KMS-11 (cell line): ENCODE measurements around the gene BCL2L12.

ENCODE experiments used
- H2AFZ ChIP-seq: fragments of 200-600 bp; sonication (generic); 2 replicates; pipeline ENCODE4 v1.6.1; 2016; ENCODE audit warnings: antibody characterized with exemption, mixed run types, low read depth
- H3K27ac ChIP-seq: fragments of 200-600 bp; sonication (generic); 2 replicates; pipeline ENCODE4 v1.6.1; 2016; ENCODE audit warnings: mild to moderate bottlenecking, mixed run types
- H3K27me3 ChIP-seq: fragments of 200-600 bp; sonication (generic); 2 replicates; pipeline ENCODE4 v1.6.1; 2017; ENCODE audit warnings: mild to moderate bottlenecking, low read depth, mixed run types, moderate library complexity; ENCODE audit not compliant: insufficient read depth
- H3K36me3 ChIP-seq: fragments of 200-600 bp; sonication (generic); 2 replicates; pipeline ENCODE4 v1.6.1; 2017; ENCODE audit warnings: mild to moderate bottlenecking, mixed run types; ENCODE audit not compliant: insufficient read depth
- H3K4me1 ChIP-seq: fragments of 200-600 bp; sonication (generic); 2 replicates; pipeline ENCODE4 v1.6.1; 2016; ENCODE audit warnings: mild to moderate bottlenecking, low read depth, mixed run types; ENCODE audit not compliant: poor library complexity, severe bottlenecking
- H3K4me2 ChIP-seq: fragments of 200-600 bp; sonication (generic); 2 replicates; pipeline ENCODE4 v1.7.0; 2016; ENCODE audit warnings: mild to moderate bottlenecking, mixed run types
- H3K4me3 ChIP-seq: fragments of 200-600 bp; sonication (generic); IDR thresholded peaks from 2 replicates; pipeline ENCODE4 v1.6.1; 2017; ENCODE audit warnings: low read depth, low read length, mixed read lengths; ENCODE audit not compliant: insufficient read depth
- H3K79me2 ChIP-seq: fragments of 200-600 bp; sonication (generic); 2 replicates; pipeline ENCODE4 v1.6.1; 2016; ENCODE audit warnings: low read depth, mixed run types; ENCODE audit not compliant: insufficient read depth
- H3K9ac ChIP-seq: fragments of 200-600 bp; sonication (generic); 2 replicates; pipeline ENCODE4 v1.6.1; 2016; ENCODE audit warnings: mild to moderate bottlenecking, mixed run types
- H4K20me1 ChIP-seq: fragments of 200-600 bp; sonication (generic); 2 replicates; pipeline ENCODE4 v1.6.1; 2016; ENCODE audit warnings: mild to moderate bottlenecking, mixed run types; ENCODE audit not compliant: insufficient read depth
- TF ChIP-seq, protein P1 (sequence below): fragments of 200-600 bp; sonication (generic); conservative IDR thresholded peaks from 2 replicates; pipeline ENCODE4 v1.6.1; 2017; ENCODE audit warnings: low read depth, mild to moderate bottlenecking, antibody characterized with exemption, low read length, moderate library complexity, mixed read lengths

BCL2L12 gene

DNA sequence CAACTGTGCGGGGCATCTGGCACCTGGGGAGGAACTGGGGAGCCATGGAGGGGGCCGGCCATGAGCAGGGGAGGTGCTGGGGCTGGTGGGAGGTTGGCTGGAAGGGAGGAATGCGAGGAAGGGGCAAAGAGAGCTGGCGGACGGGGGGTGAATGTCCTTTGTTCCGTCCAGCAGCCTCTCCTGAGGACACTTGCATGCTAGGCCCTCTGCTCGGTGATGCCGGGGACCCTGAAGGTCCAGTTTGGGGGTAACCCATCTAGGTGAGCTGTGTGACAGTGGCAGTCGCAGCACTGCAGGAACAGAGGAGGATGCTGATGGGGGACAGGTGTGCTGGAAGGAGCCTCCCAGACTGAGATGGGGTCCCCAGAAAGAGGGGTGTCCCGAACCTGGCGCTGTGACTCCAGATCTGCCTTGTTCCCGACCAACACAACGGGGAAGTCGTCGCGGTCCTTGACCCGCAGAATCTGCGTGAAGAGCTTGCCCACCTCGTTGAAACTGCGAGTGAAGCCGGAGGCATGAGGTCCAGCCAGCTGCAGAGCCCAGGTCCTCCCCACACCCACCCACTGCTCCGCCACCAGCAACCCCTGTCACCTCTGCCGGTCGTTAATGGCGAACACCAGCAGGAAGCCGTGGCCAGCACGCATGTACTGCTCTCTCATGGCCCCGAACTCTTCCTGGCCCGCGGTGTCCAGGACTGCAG, 29.4 kb upstream of the BCL2L12 start:
- TF ChIP-seq, protein P1, sequence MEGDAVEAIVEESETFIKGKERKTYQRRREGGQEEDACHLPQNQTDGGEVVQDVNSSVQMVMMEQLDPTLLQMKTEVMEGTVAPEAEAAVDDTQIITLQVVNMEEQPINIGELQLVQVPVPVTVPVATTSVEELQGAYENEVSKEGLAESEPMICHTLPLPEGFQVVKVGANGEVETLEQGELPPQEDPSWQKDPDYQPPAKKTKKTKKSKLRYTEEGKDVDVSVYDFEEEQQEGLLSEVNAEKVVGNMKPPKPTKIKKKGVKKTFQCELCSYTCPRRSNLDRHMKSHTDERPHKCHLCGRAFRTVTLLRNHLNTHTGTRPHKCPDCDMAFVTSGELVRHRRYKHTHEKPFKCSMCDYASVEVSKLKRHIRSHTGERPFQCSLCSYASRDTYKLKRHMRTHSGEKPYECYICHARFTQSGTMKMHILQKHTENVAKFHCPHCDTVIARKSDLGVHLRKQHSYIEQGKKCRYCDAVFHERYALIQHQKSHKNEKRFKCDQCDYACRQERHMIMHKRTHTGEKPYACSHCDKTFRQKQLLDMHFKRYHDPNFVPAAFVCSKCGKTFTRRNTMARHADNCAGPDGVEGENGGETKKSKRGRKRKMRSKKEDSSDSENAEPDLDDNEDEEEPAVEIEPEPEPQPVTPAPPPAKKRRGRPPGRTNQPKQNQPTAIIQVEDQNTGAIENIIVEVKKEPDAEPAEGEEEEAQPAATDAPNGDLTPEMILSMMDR, result no peak
- no peak overlapping the region for H3K4me3 ChIP-seq
- H3K4me1 ChIP-seq, result peaks cover 21% of the 10 kb centered on the region
- no peaks in the 10 kb centered on the region for H4K20me1 ChIP-seq
- peaks cover 14% of the 10 kb centered on the region; the same call in 1 of the 2 replicates for H3K27me3 ChIP-seq
- H3K9ac ChIP-seq, result no peak overlapping the region
- no peak overlapping the region for H3K4me2 ChIP-seq
- no peak overlapping the region for H2AFZ ChIP-seq
- H3K27ac ChIP-seq, result no peak overlapping the region
- no peaks in the 10 kb centered on the region for H3K79me2 ChIP-seq
- no peaks in the 10 kb centered on the region for H3K36me3 ChIP-seq

DNA sequence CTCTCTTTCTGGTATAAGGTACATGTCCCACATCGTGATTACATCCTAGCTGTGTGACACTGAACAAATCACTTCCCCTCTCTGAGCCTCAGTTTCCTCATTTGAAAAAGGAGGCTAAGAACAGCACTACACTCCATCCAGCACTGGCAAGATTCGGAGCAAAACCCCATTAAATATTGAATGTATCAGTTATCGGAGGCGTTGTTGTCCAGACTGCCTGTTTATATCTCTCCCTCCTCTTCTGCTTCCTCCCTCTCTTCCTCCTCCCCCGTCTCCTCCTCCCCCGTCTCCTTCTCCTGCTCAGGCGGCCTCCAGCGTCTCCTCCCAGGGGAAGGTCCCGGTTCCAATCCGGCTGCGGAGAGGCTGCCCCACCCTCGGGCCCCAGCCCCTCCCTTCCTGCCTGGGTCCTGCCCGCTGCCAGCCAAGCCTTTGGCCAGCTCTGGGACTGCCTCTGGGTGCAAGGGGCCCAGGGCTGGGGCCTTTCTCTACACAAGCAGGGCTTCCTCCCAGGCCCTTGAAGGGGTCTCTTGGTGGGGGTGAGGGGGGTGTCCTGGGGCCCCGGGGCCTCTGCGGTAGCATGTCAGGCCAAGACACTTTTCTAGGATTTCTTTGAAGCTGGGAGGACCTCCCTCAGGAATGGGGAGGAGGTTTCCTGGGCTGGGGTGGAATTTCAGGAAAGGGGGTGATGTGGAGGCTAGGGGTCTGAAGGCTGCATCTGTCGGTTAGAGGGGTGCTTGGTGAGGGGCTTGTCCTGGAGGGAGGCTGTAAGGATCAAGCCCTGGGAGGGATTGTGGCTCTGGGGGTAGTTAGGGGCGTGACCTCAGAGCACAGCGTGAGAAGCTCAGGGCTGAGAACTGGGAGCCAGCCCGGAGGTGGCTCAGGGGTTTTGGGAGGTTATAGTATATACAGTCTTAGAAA, 27.7 kb upstream of the BCL2L12 start:
- Histone ChIP-seq H2AFZ (no peak overlapping the region), H3K79me2 (peaks cover 9% of the 10 kb centered on the region), H4K20me1 (no peaks in the 10 kb centered on the region), H3K27me3 (peaks cover 14% of the 10 kb centered on the region; the same call in 1 of the 2 replicates), H3K9ac (no peak overlapping the region), H3K4me3 (no peak overlapping the region), H3K36me3 (no peaks in the 10 kb centered on the region), H3K4me2 (no peak overlapping the region), H3K4me1 (peaks cover 28% of the 10 kb centered on the region), H3K27ac (no peak overlapping the region)
- TF ChIP-seq, protein P1, result no peak

DNA sequence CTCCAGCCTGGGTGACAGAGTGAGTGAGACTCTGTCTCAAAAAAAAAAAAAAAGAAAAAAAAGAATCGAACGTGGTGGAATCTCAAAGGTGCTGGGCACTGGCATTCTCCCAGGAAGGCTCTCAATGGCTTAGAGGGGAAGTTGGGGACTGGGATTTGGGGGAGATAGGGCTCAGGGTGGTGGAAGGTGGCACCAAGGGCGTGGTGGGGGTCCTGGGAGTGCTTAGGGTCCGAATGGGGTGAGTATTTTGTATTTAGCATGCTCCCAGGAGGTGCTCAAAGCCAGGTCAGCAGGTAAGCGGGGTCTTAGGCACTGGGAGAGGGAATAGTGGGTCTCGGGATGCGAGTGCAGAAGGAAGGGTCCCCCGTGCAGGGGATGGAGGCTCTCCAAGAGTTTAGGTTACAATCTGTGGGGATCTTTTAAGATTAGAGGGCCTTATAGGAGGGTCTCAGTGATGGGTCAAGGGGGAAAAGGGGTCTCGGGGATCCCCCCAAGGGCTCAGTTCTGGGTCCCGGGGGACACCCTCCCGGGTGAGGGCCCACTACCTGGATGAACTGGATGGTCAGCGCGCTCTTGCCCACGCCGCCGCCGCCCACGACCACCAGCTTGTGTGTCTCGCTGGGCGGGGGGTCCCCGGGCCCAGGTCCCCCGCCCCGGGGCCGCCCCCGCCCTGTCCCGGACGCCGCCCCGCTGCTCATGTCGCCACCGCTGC, 26.2 kb upstream of the BCL2L12 start:
- H3K4me2 ChIP-seq, result peak overlapping the region; percentile 84
- H3K36me3 ChIP-seq, result no peaks in the 10 kb centered on the region
- H3K9ac ChIP-seq, result peak overlapping the region; percentile 42; the same call in 1 of the 2 replicates
- no peak overlapping the region for H3K4me3 ChIP-seq
- peaks cover 24% of the 10 kb centered on the region for H3K79me2 ChIP-seq
- H3K4me1 ChIP-seq, result peaks cover 35% of the 10 kb centered on the region
- no peak overlapping the region for H3K27ac ChIP-seq
- no peaks in the 10 kb centered on the region for H4K20me1 ChIP-seq
- TF ChIP-seq, protein P1, result no peak
- H2AFZ ChIP-seq, result peak overlapping the region; percentile 63; the same call in 1 of the 2 replicates
- H3K27me3 ChIP-seq, result peaks cover 14% of the 10 kb centered on the region; the same call in 1 of the 2 replicates
